ENCODE results near the gene CNNM2. TPM values are rescaled to one million over a fixed set of nuclear protein-coding genes. Genes with fewer than 3 reads are reported as not detected.

CNNM2 gene
- total RNA-seq, 1 experiment from 2014 or later, result 23.1 TPM

GRCh38 chr10:103090911-103091310 lies 172.8 kb downstream of the CNNM2 start:
- ChIA-PET RAD21 (ENCODE audit: low non-redundant PET in 1 of 2, low total read pairs in 2 of 2, uncharacterized antibody in 2 of 2, unreplicated experiment in 2 of 2) (no interaction called here), POLR2A (no interaction called here), CTCF (no interaction called here)
- Histone ChIP-seq H3K4me3 (replicated peaks in 1 of 2; ENCODE audit: low read depth in 1 of 2, low read length in 2 of 2) (no peak overlapping the region), H3K79me2 (ENCODE audit: insufficient read depth, low read length) (no peaks in the 10 kb centered on the region), H3K9me2 (ENCODE audit: insufficient read depth) (no peaks in the 10 kb centered on the region), H4K20me1 (ENCODE audit: insufficient read depth) (no peaks in the 10 kb centered on the region), H3K9me3 (ENCODE audit: control insufficient read depth in 1 of 2, insufficient read depth in 1 of 2, low read depth in 1 of 2, low read length in 2 of 2) (no peaks in the 10 kb centered on the region), H3K36me3 (ENCODE audit: control insufficient read depth in 1 of 2, insufficient read depth in 2 of 2, low read length in 2 of 2) (peaks cover 44 to 58% of the 10 kb centered on the region in 2 experiments; a peak in 3 of 4 replicates), H3K4me1 (ENCODE audit: control insufficient read depth in 1 of 2, insufficient read depth in 2 of 2, low read length in 2 of 2) (no peaks in the 10 kb centered on the region), H2AFZ (ENCODE audit: low read depth, low read length, poor library complexity, severe bottlenecking) (no peak overlapping the region), H3K4me2 (ENCODE audit: low read length) (no peak overlapping the region), H3K27ac (ENCODE audit: low read depth, low read length) (no peak overlapping the region), H3K27me3 (ENCODE audit: insufficient read depth, low read length) (no peaks in the 10 kb centered on the region), H3K9ac (ENCODE audit: low read length) (no peak overlapping the region)
- intact Hi-C loops (cut with micrococcal nuclease), result loop anchor here (5.0 kb wide), 1 partner anchor 386 kb away; the partner anchor contains the start of gene CALHM3
- no TSS peak for BruUV-seq (replicated peaks)
- DNase-seq (ENCODE audit: low read depth, low spot score) (no peak), ATAC-seq (no peak)
- TF ChIP-seq EZH2phosphoT487 (IDR thresholded peaks at IDR 0.05; ENCODE audit: borderline replicate concordance), result no peak
- no peak for TF ChIP-seq ELF1 (IDR thresholded peaks at IDR 0.05; ENCODE audit: borderline replicate concordance, low read depth)
- TF ChIP-seq POLR2A (IDR thresholded peaks at IDR 0.05; ENCODE audit: borderline replicate concordance, extremely low read depth, insufficient read depth, insufficient read length), result no peak
- TF ChIP-seq TCF7L2 (IDR thresholded peaks at IDR 0.05; ENCODE audit: borderline replicate concordance, extremely low read depth, insufficient read depth, insufficient read length), result no peak
- TF ChIP-seq FOSL1 (IDR thresholded peaks at IDR 0.05; ENCODE audit: low read depth), result no peak
- TF ChIP-seq YY1 (IDR thresholded peaks at IDR 0.05; ENCODE audit: extremely low read depth, insufficient replicate concordance, low read depth, low read length), result no peak
- TF ChIP-seq CTCF (IDR thresholded peaks at IDR 0.05 in 2 of 3, conservative IDR thresholded peaks at IDR 0.05 in 1 of 3; ENCODE audit: borderline replicate concordance in 1 of 3, insufficient read depth in 1 of 3, low read depth in 2 of 3, low read length in 2 of 3), result no peak
- TF ChIP-seq EGR1 (IDR thresholded peaks at IDR 0.05; ENCODE audit: low read depth), result no peak
- TF ChIP-seq EZH2 (IDR thresholded peaks at IDR 0.05), result no peak
- TF ChIP-seq CEBPB (IDR thresholded peaks at IDR 0.05; ENCODE audit: low read depth), result no peak
- TF ChIP-seq, protein P1, sequence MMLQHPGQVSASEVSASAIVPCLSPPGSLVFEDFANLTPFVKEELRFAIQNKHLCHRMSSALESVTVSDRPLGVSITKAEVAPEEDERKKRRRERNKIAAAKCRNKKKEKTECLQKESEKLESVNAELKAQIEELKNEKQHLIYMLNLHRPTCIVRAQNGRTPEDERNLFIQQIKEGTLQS (IDR thresholded peaks at IDR 0.05), result no peak
- no peak for TF ChIP-seq POLR2AphosphoS5 (IDR thresholded peaks at IDR 0.05; ENCODE audit: low read depth, low read length)
- no peak for TF ChIP-seq MAX (IDR thresholded peaks at IDR 0.05)
- no peak for TF ChIP-seq ZNF274 (IDR thresholded peaks at IDR 0.05; ENCODE audit: low read depth, low read length)
- no peak for TF ChIP-seq ZBTB33 (IDR thresholded peaks at IDR 0.05; ENCODE audit: extremely low read depth, insufficient replicate concordance, low read length)
- TF ChIP-seq RAD21 (IDR thresholded peaks at IDR 0.05; ENCODE audit: low read depth), result no peak
